IMR-90 (cell line): ENCODE data around the gene SHC1. TPM values are rescaled to one million over a fixed set of nuclear protein-coding genes. Genes with fewer than 3 reads are reported as not detected.

Source experiments
- ATAC-seq: fragments of 200-7000 bp; cut with Tn5 transposase; 2 replicates; pipeline ENCODE4 v1.9.1; 2020; ENCODE audit warnings: low read depth, mild to moderate bottlenecking, moderate library complexity
- BruUV-seq: library from RNA; stranded (reverse); fragments of 400-500 nt; replicated peaks from 2 replicates; lab custom pipeline; 2021; lab: Mats Ljungman, UMichigan
- CTCF ChIA-PET: fragments of 300-600 bp; formaldehyde crosslinking; extraction: SDS; loops from one replicate; lab custom pipeline; 2021; ENCODE audit warnings: antibody characterized with exemption; lab: Yijun Ruan, JAX
- POLR2A ChIA-PET: fragments of 300-600 bp; sonication (Branson Sonifier 250); formaldehyde crosslinking; loops from one replicate; lab custom pipeline; 2022; ENCODE audit warnings: antibody characterized with exemption; ENCODE audit not compliant: unreplicated experiment; lab: Charles Lee
- DNase-seq: peaks from one replicate; pipeline ENCODE4 v3.0.0; 2013
- H2AFZ ChIP-seq: replicated peaks from 2 replicates; pipeline ENCODE3; 2013; ENCODE audit warnings: low read length, mild to moderate bottlenecking; ENCODE audit not compliant: poor library complexity
- H2AK5ac ChIP-seq: 2 replicates; pipeline ENCODE4 v1.6.1; 2013; ENCODE audit warnings: low read depth, low read length, inconsistent platforms
- H2AK9ac ChIP-seq: replicated peaks from 2 replicates; pipeline ENCODE3; 2013; ENCODE audit warnings: mild to moderate bottlenecking, low read depth, low read length, moderate library complexity; ENCODE audit not compliant: poor library complexity
- H2BK120ac ChIP-seq: 2 replicates; pipeline ENCODE4 v1.6.1; 2013; ENCODE audit warnings: low read depth, low read length, inconsistent platforms
- H2BK15ac ChIP-seq: 3 replicates; pipeline ENCODE4 v1.6.1; 2013; ENCODE audit warnings: low read depth, low read length, inconsistent platforms
- H2BK20ac ChIP-seq: 2 replicates; pipeline ENCODE4 v1.6.1; 2013; ENCODE audit warnings: low read depth, mild to moderate bottlenecking, inconsistent platforms, low read length, moderate library complexity
- H2BK5ac ChIP-seq: 2 replicates; pipeline ENCODE4 v1.6.1; 2013; ENCODE audit warnings: mild to moderate bottlenecking, low read depth, low read length, inconsistent platforms; ENCODE audit not compliant: poor library complexity, severe bottlenecking
- H3K14ac ChIP-seq: replicated peaks from 2 replicates; pipeline ENCODE4 v1.6.1; 2013; ENCODE audit warnings: low read depth, low read length, inconsistent platforms
- H3K18ac ChIP-seq: 2 replicates; pipeline ENCODE4 v1.6.1; 2013; ENCODE audit warnings: low read depth, low read length, control low read depth
- H3K23ac ChIP-seq: 2 replicates; pipeline ENCODE4 v1.6.1; 2013; ENCODE audit warnings: low read depth, low read length, inconsistent platforms
- H3K27ac ChIP-seq: 2 replicates; pipeline ENCODE4 v1.5.1; 2013; ENCODE audit warnings: mild to moderate bottlenecking, control low read depth, low read length; ENCODE audit not compliant: insufficient read depth
- H3K27me3 ChIP-seq: 2 replicates; pipeline ENCODE4 v1.6.1; 2013; ENCODE audit warnings: low read length; ENCODE audit not compliant: control insufficient read depth, insufficient read depth
- H3K36me3 ChIP-seq: 2 replicates; pipeline ENCODE4 v1.6.1; 2013; ENCODE audit warnings: low read length, mixed read lengths; ENCODE audit not compliant: control insufficient read depth, insufficient read depth
- H3K4ac ChIP-seq: 2 replicates; pipeline ENCODE4 v1.6.1; 2013; ENCODE audit warnings: low read depth, low read length, inconsistent platforms
- H3K4me1 ChIP-seq: 2 replicates; pipeline ENCODE4 v1.6.1; 2013; ENCODE audit warnings: low read length, mixed read lengths; ENCODE audit not compliant: control insufficient read depth, insufficient read depth
- H3K4me2 ChIP-seq: 2 replicates; pipeline ENCODE4 v1.6.1; 2013; ENCODE audit warnings: low read depth, mild to moderate bottlenecking, control low read depth, low read length, moderate library complexity
- H3K4me3 ChIP-seq: 2 replicates; pipeline ENCODE4 v1.5.1; 2013; ENCODE audit warnings: low read depth, mild to moderate bottlenecking, control low read depth, low read length, moderate library complexity; ENCODE audit not compliant: insufficient read depth
- H3K56ac ChIP-seq: 2 replicates; pipeline ENCODE4 v1.6.1; 2013; ENCODE audit warnings: low read length, inconsistent platforms; ENCODE audit not compliant: insufficient read depth; ENCODE audit errors: extremely low read depth
- H3K79me1 ChIP-seq, 2 experiments: 2 replicates each; pipeline ENCODE4 v1.6.1; 2013; ENCODE audit warnings: low read length in 2 of 2, inconsistent platforms in 1 of 2, low read depth in 1 of 2
- H3K9ac ChIP-seq: 2 replicates; pipeline ENCODE4 v1.6.1; 2013; ENCODE audit warnings: low read depth, low read length, control low read depth
- H3K9me1 ChIP-seq: 2 replicates; pipeline ENCODE4 v1.6.1; 2013; ENCODE audit warnings: low read length, inconsistent platforms; ENCODE audit not compliant: insufficient read depth
- H3K9me3 ChIP-seq: 2 replicates; pipeline ENCODE4 v1.6.1; 2013; ENCODE audit warnings: low read length; ENCODE audit not compliant: control insufficient read depth, insufficient read depth
- H4K20me1 ChIP-seq: 2 replicates; pipeline ENCODE4 v1.6.1; 2013; ENCODE audit warnings: low read length, inconsistent platforms; ENCODE audit not compliant: insufficient read depth
- H4K5ac ChIP-seq: 2 replicates; pipeline ENCODE4 v1.6.1; 2013; ENCODE audit warnings: mild to moderate bottlenecking, low read depth, low read length, control low read depth
- H4K8ac ChIP-seq, 2 experiments: 2 replicates each; pipeline ENCODE4 v1.6.1; 2013; ENCODE audit warnings: low read depth in 2 of 2, low read length in 2 of 2, control low read depth in 1 of 2, inconsistent platforms in 1 of 2
- H4K91ac ChIP-seq: 2 replicates; pipeline ENCODE4 v1.6.1; 2013; ENCODE audit warnings: low read depth, low read length, inconsistent platforms; ENCODE audit not compliant: insufficient read depth
- BHLHE40 ChIP-seq: fragments of 150-350 bp; IDR thresholded peaks from 2 replicates; pipeline ENCODE4 v1.6.1; 2016; ENCODE audit warnings: mild to moderate bottlenecking, low read depth, low read length
- WGBS, 2 experiments: methylation state at CpG; one replicate each; pipeline versions ENCODE4 v1.1.5 to v1.1.7; 2013; ENCODE audit warnings: missing lambda C conversion rate in 2 of 2; ENCODE audit not compliant: insufficient read length in 1 of 2; ENCODE audit errors: extremely low coverage in 2 of 2; 5-methylcytosine and 5-hydroxymethylcytosine counted together
- dilution Hi-C: fragments of 300-500 bp; cut with HindIII; formaldehyde crosslinking; loops from one replicate; pipeline ENCODE4 v1.14.3; 2018; ENCODE audit warnings: low sequenced_read_pairs; ENCODE audit not compliant: unreplicated experiment
- in situ Hi-C: fragments of 300-500 bp; cut with MboI; formaldehyde crosslinking; loops from 3 replicates; pipeline ENCODE4 v1.14.3; 2019; ENCODE audit warnings: low sequenced_read_pairs, inconsistent platforms, mixed read lengths
- intact Hi-C: fragments of 100-400 bp; cut with micrococcal nuclease; formaldehyde crosslinking; loops from 2 replicates; pipeline ENCODE4 v1.10.0; 2022
- polyA plus RNA-seq, 3 experiments: library from polyadenylated mRNA; depleted of rRNA; stranded (reverse); fragments of >200 nt; gene quantifications; 2 replicates each; pipeline ENCODE4 v1.2.3, GENCODE V29; 2012; ENCODE audit warnings: low replicate concordance in 1 of 3
- total RNA-seq: library from RNA; depleted of rRNA; stranded (reverse); fragments of >200 nt; gene quantifications from 2 replicates; pipeline ENCODE4 v1.2.3, GENCODE V29; 2012
- TF ChIP-seq, protein P1 (sequence below): fragments of 150-350 bp; IDR thresholded peaks from 2 replicates; pipeline ENCODE4 v1.6.1; 2017; ENCODE audit warnings: mild to moderate bottlenecking, antibody characterized with exemption, low read length, low read depth
- TF ChIP-seq, protein P2 (sequence below): fragments of 150-350 bp; IDR thresholded peaks from 2 replicates; pipeline ENCODE4 v1.6.1; 2016; ENCODE audit warnings: low read depth, mild to moderate bottlenecking, low read length, moderate library complexity, borderline replicate concordance

SHC1 gene
- total and polyA plus RNA-seq, 2 of the 4 experiments (the other 2 are of a cell fraction), result 352 to 355 TPM

DNA sequence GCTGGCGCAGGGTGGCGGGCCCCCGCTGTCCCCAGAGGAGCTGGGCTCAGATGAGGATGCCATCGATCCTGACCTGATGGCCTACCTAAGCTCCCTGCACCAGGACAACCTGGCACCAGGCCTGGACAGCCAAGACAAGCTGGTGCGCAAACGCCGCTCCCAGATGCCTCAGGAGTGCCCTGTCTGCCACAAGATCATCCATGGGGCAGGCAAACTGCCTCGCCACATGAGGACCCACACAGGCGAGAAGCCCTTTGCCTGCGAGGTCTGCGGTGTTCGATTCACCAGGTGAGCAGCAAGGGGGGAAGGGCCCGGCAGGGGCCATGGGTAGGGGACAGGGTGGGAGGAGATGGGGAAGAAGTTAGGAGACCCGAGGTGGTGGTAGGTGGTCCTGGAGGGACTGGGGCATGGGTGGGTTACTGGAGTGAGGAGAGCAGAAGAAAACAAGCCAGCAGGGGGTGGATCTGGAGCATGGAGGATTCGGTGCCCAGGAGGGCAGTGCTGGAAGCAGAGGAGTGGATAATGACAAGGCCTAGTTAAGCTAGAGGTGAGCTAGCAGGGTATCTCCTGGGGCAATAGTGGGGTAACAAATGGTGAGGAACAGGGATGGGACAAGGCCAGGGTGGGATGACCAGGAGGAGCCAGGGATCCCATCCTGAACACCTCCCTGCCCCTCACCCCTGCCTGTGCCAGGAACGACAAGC lies 45.1 kb upstream of the SHC1 start:
- Histone ChIP-seq H3K9me3 (no peaks in the 10 kb centered on the region), H3K79me1 (peaks cover 0 to 14% of the 10 kb centered on the region in 2 experiments; a peak in 1 of 4 replicates), H2AFZ (no peak overlapping the region), H3K9me1 (peaks cover 2% of the 10 kb centered on the region; the same call in 1 of the 2 replicates), H2AK5ac (no peak overlapping the region), H3K14ac (no peak overlapping the region), H3K4me2 (no peak overlapping the region), H3K9ac (no peak overlapping the region), H2BK5ac (no peak overlapping the region), H3K36me3 (peaks cover 22% of the 10 kb centered on the region), H2BK20ac (no peak overlapping the region), H3K27ac (no peak overlapping the region), H3K18ac (no peak overlapping the region), H2AK9ac (no peak overlapping the region), H4K5ac (no peak overlapping the region), H2BK120ac (no peak overlapping the region), H3K4me1 (peaks cover 9% of the 10 kb centered on the region; the same call in 1 of the 2 replicates), H4K20me1 (peaks cover 15% of the 10 kb centered on the region), H3K4me3 (no peak overlapping the region), H3K4ac (no peak overlapping the region), H4K91ac (no peak overlapping the region), H4K8ac (no peak overlapping the region), H3K56ac (no peak overlapping the region), H3K23ac (no peak overlapping the region), H3K27me3 (no peaks in the 10 kb centered on the region), H2BK15ac (no peak overlapping the region)
- intact Hi-C loops, result no loop called here
- POLR2A ChIA-PET, result interaction anchor here (0.6 kb wide), 1 partner anchor 457 kb away, joined by 13 read pairs; the partner anchor contains the start of gene UBE2Q1
- ATAC-seq (no peak), DNase-seq (no peak)
- 94% methylated on average over 9 of the region's 16 CpGs; no CpG with 5 or more reads in 1 of the 2 experiments for WGBS, 2 experiments
- TF ChIP-seq, protein P1, sequence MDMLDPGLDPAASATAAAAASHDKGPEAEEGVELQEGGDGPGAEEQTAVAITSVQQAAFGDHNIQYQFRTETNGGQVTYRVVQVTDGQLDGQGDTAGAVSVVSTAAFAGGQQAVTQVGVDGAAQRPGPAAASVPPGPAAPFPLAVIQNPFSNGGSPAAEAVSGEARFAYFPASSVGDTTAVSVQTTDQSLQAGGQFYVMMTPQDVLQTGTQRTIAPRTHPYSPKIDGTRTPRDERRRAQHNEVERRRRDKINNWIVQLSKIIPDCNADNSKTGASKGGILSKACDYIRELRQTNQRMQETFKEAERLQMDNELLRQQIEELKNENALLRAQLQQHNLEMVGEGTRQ, result no peak
- no peak for TF ChIP-seq BHLHE40
- TF ChIP-seq, protein P2, sequence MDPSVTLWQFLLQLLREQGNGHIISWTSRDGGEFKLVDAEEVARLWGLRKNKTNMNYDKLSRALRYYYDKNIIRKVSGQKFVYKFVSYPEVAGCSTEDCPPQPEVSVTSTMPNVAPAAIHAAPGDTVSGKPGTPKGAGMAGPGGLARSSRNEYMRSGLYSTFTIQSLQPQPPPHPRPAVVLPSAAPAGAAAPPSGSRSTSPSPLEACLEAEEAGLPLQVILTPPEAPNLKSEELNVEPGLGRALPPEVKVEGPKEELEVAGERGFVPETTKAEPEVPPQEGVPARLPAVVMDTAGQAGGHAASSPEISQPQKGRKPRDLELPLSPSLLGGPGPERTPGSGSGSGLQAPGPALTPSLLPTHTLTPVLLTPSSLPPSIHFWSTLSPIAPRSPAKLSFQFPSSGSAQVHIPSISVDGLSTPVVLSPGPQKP, result no peak
- CTCF ChIA-PET, result interaction anchor here (1.0 to 2.3 kb wide), 3 partner anchors 12 to 43 kb away, joined by 3 to 7 read pairs (median 4); no protein-coding TSS in a partner anchor
- dilution Hi-C loops, result no loop called here
- in situ Hi-C loops, result no loop called here
- BruUV-seq, result no TSS peak
